Measurements from ENCODE around the gene SUMF1.

SUMF1 gene

DNA sequence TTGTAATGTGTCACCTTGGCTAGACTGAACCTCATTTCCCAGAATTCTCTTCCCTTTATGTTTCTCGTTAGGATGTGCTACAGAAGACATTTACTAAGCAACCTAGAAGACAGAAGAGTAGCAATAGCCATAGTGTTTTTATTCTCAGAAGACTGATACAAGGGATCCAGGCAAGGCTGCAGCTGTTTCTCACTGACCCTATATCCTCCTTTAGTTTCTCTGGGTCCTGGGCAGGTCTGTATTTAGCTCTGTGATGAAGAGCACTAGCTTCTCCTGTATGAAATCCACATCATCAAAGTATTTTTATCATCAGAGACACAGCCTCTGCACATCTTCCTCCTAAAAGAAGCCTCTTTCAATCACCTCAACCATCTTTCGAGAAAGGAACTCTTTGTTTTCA is 72.5 kb downstream of the SUMF1 start:
- no peak for DNase-seq (ENCODE audit: extremely low read depth in 1 of 2, low read depth in 1 of 2)

- peak in 1 of 2 donors; percentile 52 for DNase-seq (ENCODE audit: extremely low read depth in 1 of 2, low read depth in 1 of 2)
Observed at GRCh38 chr3:4394048-4394447, 73.0 kb downstream of the SUMF1 start.

DNA sequence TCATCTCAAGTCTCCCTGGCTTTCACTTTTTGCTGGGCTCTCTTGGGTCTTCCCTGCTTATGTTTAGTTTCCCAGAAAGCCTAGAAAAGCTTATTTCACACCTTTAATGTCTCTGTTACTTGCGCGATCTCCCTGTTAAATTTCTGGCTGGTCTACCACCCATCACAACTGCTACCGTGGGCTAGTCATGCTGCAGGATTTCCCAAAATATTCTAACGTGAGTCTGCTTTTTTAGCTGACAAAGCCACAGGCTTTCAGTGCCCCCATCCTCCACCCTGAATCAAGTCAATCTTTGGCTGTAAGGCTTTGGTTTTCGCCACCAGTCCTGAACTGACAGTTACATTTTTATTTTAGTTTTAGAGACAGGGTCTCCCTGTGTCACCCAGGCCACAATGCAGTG is 74.1 kb downstream of the SUMF1 start:
- DNase-seq (ENCODE audit: extremely low read depth in 1 of 2, low read depth in 1 of 2): no peak

GRCh38 chr3:4387210-4388204 is 79.6 kb downstream of the SUMF1 start:
- no peak for DNase-seq (ENCODE audit: extremely low read depth in 1 of 2, low read depth in 1 of 2)

DNA sequence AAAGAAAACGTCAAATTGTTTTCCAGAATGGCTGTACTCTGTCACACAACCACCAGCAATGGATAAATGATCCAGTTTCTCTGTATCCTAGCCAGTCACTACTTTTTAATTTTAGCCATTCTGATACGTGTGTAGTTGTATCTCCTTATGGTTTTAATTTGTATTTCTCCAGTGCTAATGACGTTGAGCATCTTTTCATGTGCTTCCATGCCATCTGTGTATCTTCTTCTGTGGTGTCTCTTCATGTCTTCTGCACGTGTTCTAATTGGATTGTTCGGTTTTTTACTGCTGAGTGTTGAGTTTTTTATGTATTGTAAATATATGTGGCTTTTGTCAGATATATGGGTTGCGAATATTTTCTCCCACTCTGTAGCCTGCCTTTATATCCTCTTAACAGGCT is 81.9 kb downstream of the SUMF1 start:
- DNase-seq (ENCODE audit: extremely low read depth in 1 of 2, low read depth in 1 of 2): no peak

GRCh38 chr3:4380013-4380412 is 87.1 kb downstream of the SUMF1 start:
- no peak for DNase-seq (ENCODE audit: extremely low read depth in 1 of 2, low read depth in 1 of 2)

- no peak for DNase-seq (ENCODE audit: extremely low read depth in 1 of 2, low read depth in 1 of 2)
Observed at GRCh38 chr3:4376499-4376898, 90.6 kb downstream of the SUMF1 start.

DNA sequence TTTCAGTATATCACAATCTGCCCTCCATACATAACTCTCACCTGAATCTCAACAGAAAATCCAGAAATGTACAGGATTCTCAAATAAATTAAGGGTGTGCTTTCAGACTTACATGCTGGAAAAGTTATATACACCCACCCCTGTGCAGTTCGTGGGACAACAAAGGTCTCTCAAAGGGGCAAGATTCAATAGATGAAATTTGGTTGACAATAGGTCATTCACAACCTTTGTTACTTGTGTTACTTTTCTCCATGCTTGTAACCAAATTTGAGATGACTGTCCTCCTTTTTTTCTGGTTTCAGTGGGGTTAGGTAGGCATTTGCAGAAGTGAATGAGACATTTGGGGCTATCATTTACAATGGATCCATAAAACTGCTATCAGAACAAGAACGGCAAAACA is 91.2 kb downstream of the SUMF1 start:
- DNase-seq (ENCODE audit: extremely low read depth in 1 of 2, low read depth in 1 of 2): no peak

DNA sequence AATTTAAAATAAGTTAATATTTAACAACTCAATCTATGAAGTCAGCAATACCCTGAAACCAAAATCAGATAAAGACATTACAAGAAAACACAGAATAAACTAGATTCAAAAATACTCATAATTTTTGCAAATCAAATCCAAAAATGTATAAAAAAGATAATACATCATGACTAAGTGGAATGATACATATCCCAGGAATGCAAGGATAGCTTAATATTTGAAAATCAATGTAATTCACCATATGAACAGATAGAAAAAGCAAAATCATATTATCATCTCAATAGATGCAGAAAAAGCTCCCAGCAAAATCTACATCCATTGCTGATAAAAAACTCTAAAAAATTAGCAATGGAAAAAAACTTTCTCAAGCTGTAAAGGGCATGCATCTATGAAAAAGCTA is 93.4 kb downstream of the SUMF1 start:
- no peak for DNase-seq (ENCODE audit: extremely low read depth in 1 of 2, low read depth in 1 of 2)

DNA sequence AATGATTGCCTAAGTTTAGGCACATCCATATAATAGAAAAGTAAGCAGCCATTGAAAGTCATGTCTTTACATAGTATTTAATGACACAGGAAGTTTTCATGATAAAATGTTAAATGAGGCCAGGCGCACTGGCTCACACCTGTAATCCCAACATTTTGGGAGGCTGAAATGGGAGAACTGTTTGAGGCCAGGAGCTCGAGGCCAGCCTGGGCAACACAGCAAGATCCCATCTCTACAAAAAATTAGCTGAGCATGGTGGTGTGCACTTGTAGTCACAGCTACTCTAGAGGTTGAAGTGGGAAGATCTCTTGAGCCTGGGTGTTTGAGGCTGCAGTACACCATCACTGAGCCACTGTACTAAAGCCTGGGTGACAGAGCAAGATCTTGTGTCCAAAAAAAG is 104.5 kb downstream of the SUMF1 start:
- DNase-seq (ENCODE audit: extremely low read depth in 1 of 2, low read depth in 1 of 2): no peak

- DNase-seq (ENCODE audit: extremely low read depth in 1 of 2, low read depth in 1 of 2): no peak
Observed at GRCh38 chr3:4360817-4361216, 106.3 kb downstream of the SUMF1 start.

- no peak for DNase-seq (ENCODE audit: extremely low read depth in 1 of 2, low read depth in 1 of 2)
Observed at GRCh38 chr3:4359805-4360502, 107.1 kb downstream of the SUMF1 start.

DNA sequence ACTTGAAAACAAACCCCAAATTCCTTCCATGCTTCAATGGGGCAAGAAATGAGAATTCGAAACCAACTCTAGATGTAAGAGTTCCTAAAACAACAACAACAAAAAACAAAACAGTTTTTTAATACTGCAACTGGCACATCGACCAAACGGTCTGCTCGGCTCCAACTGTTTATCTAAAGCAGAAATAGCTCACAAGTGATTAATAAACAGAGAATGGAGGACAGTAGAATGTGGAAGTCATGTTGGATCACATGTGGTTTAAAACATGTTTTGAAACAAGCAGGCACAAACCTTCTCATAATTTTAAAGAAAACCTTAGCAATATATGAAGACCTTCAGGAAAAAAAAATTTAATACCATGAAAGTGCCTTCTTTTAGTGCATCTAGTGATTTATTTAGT is 108.8 kb downstream of the SUMF1 start:
- no peak for DNase-seq (ENCODE audit: extremely low read depth in 1 of 2, low read depth in 1 of 2)

GRCh38 chr3:4356546-4357410 is 110.3 kb downstream of the SUMF1 start:
- no peak for DNase-seq (ENCODE audit: extremely low read depth in 1 of 2, low read depth in 1 of 2)

- DNase-seq (ENCODE audit: extremely low read depth in 1 of 2, low read depth in 1 of 2): no peak
Observed at GRCh38 chr3:4356220-4356540, 110.9 kb downstream of the SUMF1 start.

DNA sequence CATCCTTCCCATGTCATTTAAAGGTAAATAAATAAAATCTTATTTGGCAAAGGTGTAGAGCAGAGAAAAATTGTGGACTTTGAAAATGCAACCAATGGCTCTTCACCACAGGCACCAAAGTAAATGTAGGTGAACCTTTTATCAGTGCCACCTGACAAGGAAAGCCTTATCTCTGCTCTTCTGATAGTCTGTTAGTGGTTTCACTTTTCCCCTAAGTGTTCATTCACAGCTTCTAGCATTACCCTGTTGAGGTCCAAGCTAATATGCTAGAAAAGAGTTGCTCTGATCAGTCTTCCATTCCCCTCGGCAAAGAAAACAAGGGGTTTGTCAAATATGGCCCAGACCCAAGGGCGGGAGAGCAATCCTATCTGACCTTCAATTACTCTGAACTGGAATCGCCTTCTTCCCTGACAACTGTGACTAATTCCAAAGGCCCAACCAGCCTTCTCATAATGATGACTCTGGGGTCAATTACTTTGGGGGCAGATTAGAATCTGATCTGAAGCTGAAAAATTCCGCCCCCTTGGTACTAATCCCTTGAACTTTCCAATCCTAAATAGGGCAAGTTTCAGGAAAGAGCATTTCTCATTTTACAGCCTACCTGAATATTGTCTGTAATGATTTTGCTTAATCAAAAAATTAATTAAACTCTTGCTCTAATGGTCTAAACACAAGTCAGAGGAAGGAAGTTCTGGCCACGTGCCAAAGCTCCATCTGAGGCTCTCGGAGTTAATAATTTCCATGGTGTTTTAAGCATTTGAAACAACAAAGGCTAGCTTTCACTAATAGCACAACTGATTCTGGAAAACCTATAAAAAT is 111.5 kb downstream of the SUMF1 start:
- DNase-seq (ENCODE audit: extremely low read depth in 1 of 2, low read depth in 1 of 2): no peak

DNA sequence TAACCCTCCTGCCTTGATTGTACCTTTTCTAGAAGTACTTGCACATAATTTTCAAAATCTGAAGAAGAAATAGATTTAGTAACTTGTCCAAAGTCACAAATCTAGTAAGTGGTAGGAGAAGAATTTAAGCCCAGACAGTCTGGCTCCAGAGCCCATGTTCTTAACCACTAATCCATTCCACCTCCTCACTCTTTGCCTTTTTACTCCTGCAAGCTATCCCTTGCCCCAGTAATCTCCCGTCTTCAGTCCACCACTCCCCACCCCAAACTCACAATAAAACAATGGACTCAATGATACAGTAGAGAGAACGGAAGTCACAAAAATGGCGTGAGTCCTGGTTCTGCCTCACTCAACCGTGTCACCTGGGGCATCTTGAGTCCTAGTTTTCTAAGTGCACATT is 115.2 kb downstream of the SUMF1 start:
- no peak for DNase-seq (ENCODE audit: extremely low read depth in 1 of 2, low read depth in 1 of 2)

GRCh38 chr3:4351164-4351855 is 115.8 kb downstream of the SUMF1 start:
- peak in 1 of 2 donors; percentile 43 for DNase-seq (ENCODE audit: extremely low read depth in 1 of 2, low read depth in 1 of 2)

DNA sequence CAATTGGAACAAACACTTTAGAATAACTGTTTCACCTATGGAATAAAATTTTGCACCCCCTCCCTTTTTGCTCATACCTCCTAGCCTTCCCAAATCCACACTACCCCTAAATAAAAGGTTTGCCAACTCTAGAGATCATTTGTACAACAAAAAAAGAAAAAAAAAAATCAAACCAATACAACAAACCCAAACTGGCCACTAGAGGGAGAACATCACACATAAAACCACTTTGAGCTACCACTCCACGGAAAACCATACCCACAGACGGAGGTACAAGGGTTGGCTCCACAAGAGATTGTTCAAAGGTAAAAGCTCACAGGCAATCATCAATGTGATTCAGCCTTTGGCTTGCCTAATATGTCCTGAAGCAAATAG is 116.3 kb downstream of the SUMF1 start:
- no peak for DNase-seq (ENCODE audit: extremely low read depth in 1 of 2, low read depth in 1 of 2)

- DNase-seq (ENCODE audit: extremely low read depth in 1 of 2, low read depth in 1 of 2): no peak
Observed at GRCh38 chr3:4343258-4343657, 123.8 kb downstream of the SUMF1 start.

All from stimulated activated CD8-positive, alpha-beta memory T cell treated with anti-CD3 and anti-CD28 coated beads, Interleukin-7, amount 100 ng/mL, for 48 hours (primary cell).